Osteocyte (in vitro differentiated cells): ENCODE measurements around the gene HIGD1A. TPM values are rescaled to one million over a fixed set of nuclear protein-coding genes. Genes with fewer than 3 reads are reported as not detected.

Experiments used
- DNase-seq: peaks from one replicate; pipeline ENCODE4 v3.0.0; 2021; ENCODE audit warnings: mixed read lengths; ENCODE audit not compliant: unreplicated experiment; ENCODE audit errors: extremely low spot score
- H3K27ac Mint-ChIP-seq: one replicate; pipeline ENCODE4 v1.8.0; 2021; ENCODE audit warnings: mild to moderate bottlenecking, mixed read lengths; ENCODE audit not compliant: unreplicated experiment
- H3K27me3 Mint-ChIP-seq: one replicate; pipeline ENCODE4 v1.8.0; 2021; ENCODE audit warnings: mixed read lengths; ENCODE audit not compliant: unreplicated experiment
- H3K36me3 Mint-ChIP-seq: one replicate; pipeline ENCODE4 v1.8.0; 2021; ENCODE audit warnings: mixed read lengths; ENCODE audit not compliant: unreplicated experiment
- H3K4me1 Mint-ChIP-seq: one replicate; pipeline ENCODE4 v1.8.0; 2021; ENCODE audit warnings: mixed read lengths; ENCODE audit not compliant: unreplicated experiment
- H3K4me3 Mint-ChIP-seq: one replicate; pipeline ENCODE4 v1.8.0; 2021; ENCODE audit warnings: mild to moderate bottlenecking, moderate library complexity, mixed read lengths; ENCODE audit not compliant: unreplicated experiment
- H3K9me3 Mint-ChIP-seq: one replicate; pipeline ENCODE4 v1.8.0; 2021; ENCODE audit warnings: mixed read lengths; ENCODE audit not compliant: unreplicated experiment
- CTCF ChIP-seq: fragments of 200-600 bp; sonication (generic); IDR thresholded peaks from 2 replicates; pipeline ENCODE4 v1.5.0; 2021; ENCODE audit warnings: antibody characterized with exemption, mild to moderate bottlenecking, moderate library complexity
- total RNA-seq: library from RNA; stranded (reverse); gene quantifications from 2 replicates; pipeline ENCODE4 v1.2.1, GENCODE V29; 2021

Gene HIGD1A
- total RNA-seq, 1 donor from 2014 or later: 63.8 TPM

GRCh38 chr3:42786631-42787030 is 17.7 kb downstream of the HIGD1A start:
- Mint-ChIP-seq H3K27me3 (no peaks in the 10 kb centered on the region), H3K36me3 (peaks cover 23% of the 10 kb centered on the region), H3K9me3 (no peaks in the 10 kb centered on the region), H3K4me1 (no peaks in the 10 kb centered on the region), H3K4me3 (no peak overlapping the region), H3K27ac (no peak overlapping the region)
- no peak for TF ChIP-seq CTCF
- DNase-seq: no peak

GRCh38 chr3:42786212-42786611 is 18.1 kb downstream of the HIGD1A start:
- Mint-ChIP-seq H3K4me1 (no peaks in the 10 kb centered on the region), H3K4me3 (no peak overlapping the region), H3K9me3 (no peaks in the 10 kb centered on the region), H3K27me3 (no peaks in the 10 kb centered on the region), H3K36me3 (peaks cover 21% of the 10 kb centered on the region), H3K27ac (no peak overlapping the region)
- DNase-seq: no peak
- TF ChIP-seq CTCF: no peak

GRCh38 chr3:42780892-42781700 is 23.2 kb downstream of the HIGD1A start:
- no peak for DNase-seq
- Mint-ChIP-seq H3K4me3 (no peak overlapping the region), H3K4me1 (no peaks in the 10 kb centered on the region), H3K27me3 (no peaks in the 10 kb centered on the region), H3K9me3 (no peaks in the 10 kb centered on the region), H3K36me3 (peaks cover 20% of the 10 kb centered on the region), H3K27ac (no peak overlapping the region)
- TF ChIP-seq CTCF: peak; percentile 80

- H3K9me3 Mint-ChIP-seq: no peaks in the 10 kb centered on the region
- no peak overlapping the region for H3K27ac Mint-ChIP-seq
- no peak overlapping the region for H3K4me3 Mint-ChIP-seq
- TF ChIP-seq CTCF: no peak
- no peaks in the 10 kb centered on the region for H3K4me1 Mint-ChIP-seq
- no peaks in the 10 kb centered on the region for H3K27me3 Mint-ChIP-seq
- H3K36me3 Mint-ChIP-seq: peaks cover 13% of the 10 kb centered on the region
- DNase-seq: no peak
These were observed 23.9 kb downstream of the HIGD1A start for GRCh38 chr3:42780398-42780797.

- H3K9me3 Mint-ChIP-seq: no peaks in the 10 kb centered on the region
- DNase-seq: no peak
- TF ChIP-seq CTCF: no peak
- peaks cover 4% of the 10 kb centered on the region for H3K4me1 Mint-ChIP-seq
- H3K27me3 Mint-ChIP-seq: no peaks in the 10 kb centered on the region
- H3K27ac Mint-ChIP-seq: no peak overlapping the region
- peaks cover 12% of the 10 kb centered on the region for H3K36me3 Mint-ChIP-seq
- H3K4me3 Mint-ChIP-seq: no peak overlapping the region
These were observed 25.6 kb downstream of the HIGD1A start for GRCh38 chr3:42778644-42779043.
